Large intestine (tissue), 3 donors: ENCODE results near the gene CACNA2D2. TPM values are rescaled to one million over a fixed set of nuclear protein-coding genes. Genes with fewer than 3 reads are reported as not detected.

Experiments
- DNase-seq, 2 donors: peaks; one replicate each; pipeline versions ENCODE4 v3.0.0 to v3.0.0-alpha.2; 2013
- H3K27ac ChIP-seq: one replicate; pipeline ENCODE4 v1.5.1; 2013; ENCODE audit warnings: low read length
- H3K27me3 ChIP-seq: 2 replicates; pipeline ENCODE4 v1.6.1; 2013; ENCODE audit warnings: low read length; ENCODE audit not compliant: control insufficient read depth, insufficient read depth
- H3K36me3 ChIP-seq: 2 replicates; pipeline ENCODE4 v1.6.1; 2013; ENCODE audit warnings: low read length; ENCODE audit not compliant: control insufficient read depth, insufficient read depth
- H3K4me1 ChIP-seq: one replicate; pipeline ENCODE4 v1.6.1; 2013; ENCODE audit warnings: low read length; ENCODE audit not compliant: control insufficient read depth, insufficient read depth
- H3K4me3 ChIP-seq: one replicate; pipeline ENCODE4 v1.5.1; 2013; ENCODE audit warnings: low read length
- H3K9me3 ChIP-seq: one replicate; pipeline ENCODE4 v1.6.1; 2013; ENCODE audit warnings: mild to moderate bottlenecking, low read depth, low read length, moderate library complexity; ENCODE audit not compliant: control insufficient read depth
- WGBS: methylation state at CpG from one replicate; pipeline ENCODE4 v1.1.5; 2013; ENCODE audit warnings: low lambda C conversion rate; ENCODE audit not compliant: insufficient coverage; 5-methylcytosine and 5-hydroxymethylcytosine counted together
- polyA plus RNA-seq: library from polyadenylated mRNA; unstranded; fragments of 120-200 nt; gene quantifications from one replicate; pipeline ENCODE4 v1.2.1, GENCODE V29; 2013

CACNA2D2 gene
- polyA plus RNA-seq, 1 donor = 7.5 TPM

DNA sequence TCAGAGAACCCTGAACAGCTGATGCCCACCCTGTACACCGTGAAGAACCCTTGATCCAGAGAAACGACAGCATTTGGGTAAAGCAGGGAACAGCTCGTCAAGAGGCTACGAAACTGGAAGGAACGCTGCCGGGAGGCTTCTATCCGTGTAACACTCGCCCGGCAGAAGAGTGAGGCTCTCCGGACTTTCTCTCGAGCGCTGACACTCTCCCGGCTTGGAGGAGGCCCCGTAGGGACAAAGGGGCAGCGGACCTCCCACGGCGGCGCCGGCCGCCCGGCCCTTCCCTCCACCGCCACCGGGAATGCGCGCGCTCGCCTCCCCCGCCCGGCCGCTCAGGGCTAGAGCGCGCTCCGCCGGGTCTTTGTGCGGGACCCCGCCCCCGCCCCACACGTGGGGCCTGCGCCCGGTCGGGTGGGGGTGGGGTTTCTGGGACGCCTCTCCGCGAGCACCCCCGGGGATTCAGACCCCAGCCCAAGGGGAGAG, 182.5 kb downstream of the CACNA2D2 start:
- WGBS = no CpG with 5 or more reads among the region's 45 CpGs
- Histone ChIP-seq H3K4me1 (peaks cover 76% of the 10 kb centered on the region), H3K36me3 (peaks cover 45% of the 10 kb centered on the region)

DNA sequence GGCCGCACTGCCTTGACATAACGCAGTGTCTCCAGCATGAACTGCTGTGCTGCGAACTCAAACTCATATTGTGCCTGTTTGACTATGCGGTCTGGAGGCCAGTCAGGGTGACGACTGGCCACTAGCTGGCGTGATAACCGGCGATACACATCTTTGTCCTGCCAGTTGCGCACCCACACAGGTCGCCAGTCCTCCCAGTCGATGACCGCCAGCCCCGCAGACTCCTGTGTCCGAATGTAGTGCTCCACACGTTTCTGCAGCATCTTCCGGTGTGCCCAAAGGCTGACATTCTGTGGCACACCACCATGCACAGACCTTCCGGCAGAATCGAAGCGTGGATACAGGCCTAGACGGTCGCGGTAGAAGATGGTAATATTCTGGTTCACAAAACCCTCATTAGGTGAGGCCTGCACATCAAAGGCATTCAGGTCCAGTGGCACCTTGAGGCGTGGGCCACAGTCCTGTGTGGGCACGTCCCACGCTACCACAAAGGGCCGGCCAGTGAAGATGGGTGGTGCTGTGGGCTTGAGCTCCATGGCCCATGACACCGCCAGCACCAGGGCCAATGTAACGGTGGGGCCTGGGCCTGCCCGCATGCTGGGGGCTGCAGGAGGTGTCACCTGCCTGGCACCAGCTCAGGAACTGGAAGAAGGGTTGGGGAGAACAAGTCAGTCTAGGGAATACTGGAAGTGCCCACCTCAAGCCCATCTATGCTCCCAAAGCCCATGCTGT, 183.4 kb downstream of the CACNA2D2 start:
- DNase-seq = no peak
- peak overlapping the region; percentile 71 for H3K4me3 ChIP-seq
- WGBS = no CpG with 5 or more reads among the region's 29 CpGs
- H3K27me3 ChIP-seq = no peaks in the 10 kb centered on the region
- no peaks in the 10 kb centered on the region for H3K9me3 ChIP-seq
- peaks cover 75% of the 10 kb centered on the region for H3K4me1 ChIP-seq
- H3K27ac ChIP-seq = peak overlapping the region; percentile 94
- H3K36me3 ChIP-seq = peaks cover 42% of the 10 kb centered on the region

More for the DNA sequence above, 182.5 kb downstream of the CACNA2D2 start:
- DNase-seq = peak; percentile 75 to 93
- peak overlapping the region; percentile 71 for H3K4me3 ChIP-seq
- peak overlapping the region; percentile 94 for H3K27ac ChIP-seq
- no peaks in the 10 kb centered on the region for H3K27me3 ChIP-seq
- H3K9me3 ChIP-seq = no peaks in the 10 kb centered on the region

DNA sequence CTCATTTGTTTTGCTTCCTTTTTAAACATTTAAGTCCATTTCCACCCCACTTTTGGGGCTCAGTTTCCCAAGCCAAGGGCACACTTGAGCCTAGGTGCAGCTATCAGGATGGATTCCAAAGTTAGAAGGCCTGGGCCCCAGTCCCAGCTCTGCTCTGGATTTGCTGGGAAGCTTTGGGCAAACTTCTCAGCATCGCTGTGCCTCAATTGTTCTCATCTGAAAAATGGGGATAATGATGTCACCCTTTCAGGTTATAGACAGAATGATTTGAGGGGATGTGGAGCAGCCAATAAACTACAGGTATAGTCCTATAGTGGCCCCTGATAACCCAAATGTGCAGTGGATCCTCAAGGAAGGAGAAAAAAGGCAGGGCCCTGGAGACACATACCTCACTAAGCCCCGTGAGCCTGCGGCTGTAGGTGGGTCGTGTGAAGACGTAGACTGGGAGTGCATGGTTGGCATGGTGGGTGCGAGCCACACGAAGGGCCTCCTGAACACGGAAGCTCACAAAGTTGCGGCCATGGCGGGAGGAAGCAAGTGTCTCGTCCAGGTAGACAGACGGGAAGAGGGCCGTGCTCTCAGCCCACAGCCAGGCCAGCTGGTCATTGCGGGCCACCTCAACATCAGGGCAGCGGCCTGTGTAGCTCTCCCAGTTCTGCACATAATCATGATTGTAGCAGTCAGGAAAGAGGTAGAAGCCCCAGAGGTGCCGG, 184.1 kb downstream of the CACNA2D2 start:
- Histone ChIP-seq H3K4me1 (peaks cover 68% of the 10 kb centered on the region), H3K4me3 (no peak overlapping the region), H3K27me3 (no peaks in the 10 kb centered on the region), H3K27ac (no peak overlapping the region), H3K9me3 (no peaks in the 10 kb centered on the region), H3K36me3 (peaks cover 48% of the 10 kb centered on the region)
- no CpG with 5 or more reads among the region's 16 CpGs for WGBS
- no peak for DNase-seq

DNA sequence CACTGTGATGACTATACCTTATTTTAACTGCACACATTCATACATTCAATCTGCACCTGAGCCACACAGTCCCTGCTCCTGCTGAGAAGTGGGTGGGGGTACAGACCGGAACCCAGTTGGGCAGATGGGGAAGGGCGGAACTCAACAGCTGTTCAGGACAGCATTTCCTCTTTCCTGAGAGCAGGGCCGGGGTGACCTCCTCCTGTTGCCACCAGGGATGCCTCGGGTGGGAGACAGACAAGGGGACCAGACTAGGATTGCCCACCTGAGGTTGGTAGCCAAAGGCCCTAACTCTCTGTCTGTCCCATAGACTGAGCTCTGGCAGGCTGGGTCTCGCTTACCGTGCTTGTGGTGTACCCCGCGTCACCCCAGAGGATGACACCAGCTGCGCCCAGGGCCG, 184.8 kb downstream of the CACNA2D2 start:
- WGBS = no CpG with 5 or more reads among the region's 10 CpGs
- Histone ChIP-seq H3K4me1 (peaks cover 60% of the 10 kb centered on the region), H3K4me3 (no peak overlapping the region), H3K27ac (no peak overlapping the region), H3K9me3 (no peaks in the 10 kb centered on the region), H3K27me3 (no peaks in the 10 kb centered on the region), H3K36me3 (peaks cover 47% of the 10 kb centered on the region)
- no peak for DNase-seq

DNA sequence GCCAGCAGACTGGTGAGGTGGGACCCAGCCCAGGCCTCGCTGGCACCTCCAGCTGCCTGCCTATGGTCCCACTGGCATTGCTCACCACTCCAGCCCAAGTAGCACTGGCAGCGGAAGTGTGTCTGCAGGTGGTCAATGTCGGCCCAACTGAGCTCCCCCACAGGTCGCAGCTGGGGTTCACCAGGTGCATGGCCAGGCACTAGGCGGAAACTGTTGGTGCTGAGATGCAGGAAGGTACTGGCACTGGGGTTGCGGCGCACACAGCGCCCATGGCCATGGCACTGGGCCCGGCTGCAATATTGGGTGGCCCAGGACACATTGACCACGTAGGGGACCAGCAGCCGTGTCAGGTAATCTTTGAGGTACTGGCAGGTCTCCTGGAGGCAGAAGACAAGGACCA, 185.3 kb downstream of the CACNA2D2 start:
- no peaks in the 10 kb centered on the region for H3K27me3 ChIP-seq
- no peaks in the 10 kb centered on the region for H3K9me3 ChIP-seq
- H3K36me3 ChIP-seq = peaks cover 47% of the 10 kb centered on the region
- H3K4me1 ChIP-seq = peaks cover 57% of the 10 kb centered on the region
- DNase-seq = no peak
- no CpG with 5 or more reads among the region's 11 CpGs for WGBS
- H3K27ac ChIP-seq = no peak overlapping the region
- H3K4me3 ChIP-seq = no peak overlapping the region

DNA sequence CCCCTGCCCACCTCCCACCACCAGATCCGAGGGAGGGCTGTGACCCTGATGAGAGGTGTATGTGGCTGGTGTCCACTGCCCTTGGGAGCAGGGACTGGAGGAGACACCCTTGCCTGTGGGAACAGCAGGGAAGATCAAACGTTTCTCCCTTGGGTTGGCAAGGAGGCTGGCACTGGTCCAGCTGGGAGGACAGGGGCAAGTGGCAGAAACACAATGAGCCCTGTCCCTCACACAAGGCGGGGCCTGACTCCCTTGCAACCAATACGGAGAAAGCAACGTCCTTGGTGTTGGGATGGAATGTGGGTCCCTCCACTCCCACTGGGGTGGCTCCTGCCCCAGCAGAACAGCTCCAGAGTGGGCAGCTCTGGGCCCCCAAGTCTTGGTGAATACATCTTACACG, 186.1 kb downstream of the CACNA2D2 start:
- no CpG with 5 or more reads among the region's 6 CpGs for WGBS
- Histone ChIP-seq H3K36me3 (peaks cover 47% of the 10 kb centered on the region), H3K27me3 (no peaks in the 10 kb centered on the region), H3K27ac (peak overlapping the region; percentile 80), H3K4me3 (no peak overlapping the region), H3K4me1 (peaks cover 49% of the 10 kb centered on the region), H3K9me3 (no peaks in the 10 kb centered on the region)
- DNase-seq = no peak

DNA sequence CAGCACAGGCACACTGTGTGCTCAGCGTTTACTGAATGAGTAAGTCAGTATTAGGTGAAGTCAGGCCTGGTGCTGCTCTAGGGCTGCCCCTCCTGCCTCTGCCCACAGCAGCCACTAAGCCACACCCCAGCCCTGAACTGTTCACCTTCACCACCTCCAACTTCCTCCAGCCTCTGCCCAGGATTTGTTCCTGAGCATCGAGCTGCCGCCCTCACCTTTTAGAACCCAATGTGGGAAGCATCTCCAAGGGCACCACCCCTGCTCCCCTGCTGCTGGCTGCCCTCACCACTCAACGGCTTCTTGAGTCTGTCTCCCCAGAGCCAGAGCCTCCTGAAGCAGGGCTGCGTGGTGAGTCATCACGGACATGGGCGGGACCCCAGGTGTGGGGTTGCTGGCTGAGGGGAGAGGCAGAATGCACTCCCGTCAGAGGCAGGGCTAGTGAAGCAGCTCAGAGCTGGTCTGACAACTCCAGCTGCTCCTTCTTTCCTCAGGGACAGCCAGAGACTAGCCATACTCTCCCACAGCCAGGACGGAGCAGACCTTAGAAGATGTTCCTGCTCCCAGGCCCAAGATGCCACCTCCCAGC, 186.7 kb downstream of the CACNA2D2 start:
- Histone ChIP-seq H3K9me3 (no peaks in the 10 kb centered on the region), H3K36me3 (peaks cover 47% of the 10 kb centered on the region), H3K4me1 (peaks cover 44% of the 10 kb centered on the region), H3K27me3 (no peaks in the 10 kb centered on the region), H3K27ac (peak overlapping the region; percentile 80), H3K4me3 (no peak overlapping the region)
- no CpG with 5 or more reads among the region's 9 CpGs for WGBS
- peak; percentile 80 to 88 for DNase-seq

DNA sequence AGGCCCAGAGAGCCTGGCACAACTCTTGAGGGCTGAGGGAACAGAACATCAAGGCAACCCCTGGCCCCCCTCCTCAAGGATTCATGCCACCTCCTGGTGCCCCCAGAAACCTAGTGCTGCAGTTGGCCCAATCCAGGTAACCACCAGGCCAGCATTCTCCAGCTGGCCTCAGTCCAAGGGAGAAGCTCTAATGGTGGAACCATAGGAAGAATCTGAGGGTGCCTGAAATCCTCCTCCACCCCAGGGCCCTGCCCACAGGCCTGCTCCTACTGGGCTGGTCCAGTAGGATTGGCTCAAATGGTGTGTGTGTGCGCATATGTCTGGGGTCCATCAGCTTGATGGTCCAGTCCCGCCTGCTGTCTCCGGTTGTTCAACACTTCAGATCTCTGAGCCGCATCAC, 188.6 kb downstream of the CACNA2D2 start:
- Histone ChIP-seq H3K27ac (no peak overlapping the region), H3K4me1 (peaks cover 37% of the 10 kb centered on the region), H3K36me3 (peaks cover 45% of the 10 kb centered on the region), H3K27me3 (no peaks in the 10 kb centered on the region), H3K9me3 (no peaks in the 10 kb centered on the region), H3K4me3 (no peak overlapping the region)
- whole genome bisulfite sequencing = 100% methylated on average over 1 of the region's 4 CpGs
- no peak for DNase-seq

DNA sequence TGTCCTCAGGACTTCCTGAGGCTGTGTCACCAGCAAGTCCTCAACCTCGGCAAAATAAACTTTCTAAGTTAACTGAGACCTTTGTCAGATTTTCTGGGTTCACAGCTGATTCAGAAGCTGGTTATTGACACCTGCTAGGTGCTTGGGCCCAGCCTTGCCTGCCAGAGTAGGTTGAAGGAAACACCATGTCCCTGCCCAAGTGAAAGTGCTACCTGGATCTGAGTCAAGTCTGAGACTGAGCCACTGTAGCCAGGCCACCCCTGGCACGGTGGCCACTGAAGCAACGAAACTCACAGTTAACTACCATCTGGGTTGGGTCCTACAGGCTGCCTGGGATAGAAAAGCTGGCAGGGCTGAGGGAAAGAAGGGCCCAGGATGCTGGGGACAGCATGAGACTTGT, 189.1 kb downstream of the CACNA2D2 start:
- peaks cover under 1% of the 10 kb centered on the region for H3K9me3 ChIP-seq
- H3K27ac ChIP-seq = no peak overlapping the region
- DNase-seq = no peak
- WGBS = no CpG with 5 or more reads among the region's 3 CpGs
- no peak overlapping the region for H3K4me3 ChIP-seq
- peaks cover 33% of the 10 kb centered on the region for H3K4me1 ChIP-seq
- no peaks in the 10 kb centered on the region for H3K27me3 ChIP-seq
- peaks cover 41% of the 10 kb centered on the region for H3K36me3 ChIP-seq
